Calu3 (cell line): ENCODE results near the gene SH3BP5. TPM values are rescaled to one million over a fixed set of nuclear protein-coding genes. Genes with fewer than 3 reads are reported as not detected.

Experiments used
- BruUV-seq: library from RNA; stranded (reverse); fragments of 400-500 nt; replicated peaks from 2 replicates; lab custom pipeline; 2021; lab: Mats Ljungman, UMichigan
- CTCF ChIA-PET: fragments of 300-600 bp; sonication (Branson Sonifier 250); formaldehyde crosslinking; loops from one replicate; lab custom pipeline; 2022; ENCODE audit warnings: antibody characterized with exemption; lab: Charles Lee
- DNase-seq: peaks from one replicate; pipeline ENCODE4 v3.0.0; 2022
- H3K27ac Mint-ChIP-seq: one replicate; pipeline ENCODE4 v1.8.0; 2022; ENCODE audit warnings: mixed read lengths; ENCODE audit not compliant: unreplicated experiment
- H3K27me3 Mint-ChIP-seq: one replicate; pipeline ENCODE4 v1.8.0; 2022; ENCODE audit warnings: mixed read lengths; ENCODE audit not compliant: unreplicated experiment
- H3K36me3 Mint-ChIP-seq: one replicate; pipeline ENCODE4 v1.8.0; 2022; ENCODE audit warnings: mild to moderate bottlenecking, moderate library complexity, mixed read lengths; ENCODE audit not compliant: insufficient read depth, unreplicated experiment
- H3K4me1 Mint-ChIP-seq: one replicate; pipeline ENCODE4 v1.8.0; 2022; ENCODE audit warnings: mild to moderate bottlenecking, low read depth, mixed read lengths; ENCODE audit not compliant: unreplicated experiment
- H3K4me3 Mint-ChIP-seq: one replicate; pipeline ENCODE4 v1.8.0; 2022; ENCODE audit warnings: mild to moderate bottlenecking, low read depth, moderate library complexity, mixed read lengths; ENCODE audit not compliant: unreplicated experiment
- H3K9me3 Mint-ChIP-seq: one replicate; pipeline ENCODE4 v1.8.0; 2022; ENCODE audit warnings: low read depth, mixed read lengths; ENCODE audit not compliant: unreplicated experiment
- CTCF ChIP-seq: fragments of 200-600 bp; IDR thresholded peaks from one replicate; pipeline ENCODE4 v1.8.0; 2022; ENCODE audit warnings: antibody characterized with exemption; ENCODE audit not compliant: unreplicated experiment
- intact Hi-C: fragments of 100-400 bp; cut with micrococcal nuclease; formaldehyde crosslinking; loops from one replicate; pipeline ENCODE4 v1.10.0; 2022; ENCODE audit not compliant: unreplicated experiment
- total RNA-seq: library from RNA; stranded (reverse); gene quantifications from 2 replicates; pipeline ENCODE4 v1.2.3, GENCODE V29; 2022

Gene SH3BP5
- total RNA-seq, 1 experiment from 2014 or later = 4.0 TPM

- CTCF ChIA-PET = no interaction called here
- no peak for DNase-seq
- Mint-ChIP-seq H3K27ac (no peak overlapping the region), H3K36me3 (no peaks in the 10 kb centered on the region), H3K9me3 (no peaks in the 10 kb centered on the region), H3K27me3 (no peaks in the 10 kb centered on the region), H3K4me1 (peaks cover 17% of the 10 kb centered on the region), H3K4me3 (no peak overlapping the region)
- TF ChIP-seq CTCF = no peak
- no TSS peak for BruUV-seq
- intact Hi-C loops = no loop called here
These were observed 53.2 kb downstream of the SH3BP5 start for GRCh38 chr3:15279205-15279604.

- Mint-ChIP-seq H3K4me3 (no peak overlapping the region), H3K4me1 (peaks cover 17% of the 10 kb centered on the region), H3K9me3 (no peaks in the 10 kb centered on the region), H3K27ac (no peak overlapping the region), H3K36me3 (no peaks in the 10 kb centered on the region), H3K27me3 (no peaks in the 10 kb centered on the region)
- CTCF ChIA-PET = no interaction called here
- DNase-seq = no peak
- no TSS peak for BruUV-seq
- TF ChIP-seq CTCF = no peak
- intact Hi-C loops = no loop called here
These were observed 54.4 kb downstream of the SH3BP5 start for GRCh38 chr3:15277861-15278500.

GRCh38 chr3:15276028-15276724 is 56.2 kb downstream of the SH3BP5 start:
- BruUV-seq = no TSS peak
- Mint-ChIP-seq H3K4me3 (no peak overlapping the region), H3K4me1 (peaks cover 10% of the 10 kb centered on the region), H3K27ac (no peak overlapping the region), H3K27me3 (no peaks in the 10 kb centered on the region), H3K9me3 (no peaks in the 10 kb centered on the region), H3K36me3 (no peaks in the 10 kb centered on the region)
- TF ChIP-seq CTCF = no peak
- intact Hi-C loops = no loop called here
- CTCF ChIA-PET = interaction anchor here (0.6 kb wide), 2 partner anchors 82 to 103 kb away, joined by 3 to 5 read pairs; no protein-coding TSS in a partner anchor
- no peak for DNase-seq

GRCh38 chr3:15273227-15273626 is 59.2 kb downstream of the SH3BP5 start:
- TF ChIP-seq CTCF = no peak
- DNase-seq = no peak
- no peak overlapping the region for H3K27ac Mint-ChIP-seq
- intact Hi-C loops = no loop called here
- no peak overlapping the region for H3K4me3 Mint-ChIP-seq
- CTCF ChIA-PET = no interaction called here
- H3K36me3 Mint-ChIP-seq = no peaks in the 10 kb centered on the region
- no peaks in the 10 kb centered on the region for H3K9me3 Mint-ChIP-seq
- H3K4me1 Mint-ChIP-seq = peaks cover 9% of the 10 kb centered on the region
- BruUV-seq = no TSS peak
- H3K27me3 Mint-ChIP-seq = no peaks in the 10 kb centered on the region
